ENCODE data around the gene KLF16. TPM values are rescaled to one million over a fixed set of nuclear protein-coding genes. Genes with fewer than 3 reads are reported as not detected.

KLF16 gene
- total RNA-seq, 1 donor = 7.3 TPM

DNA sequence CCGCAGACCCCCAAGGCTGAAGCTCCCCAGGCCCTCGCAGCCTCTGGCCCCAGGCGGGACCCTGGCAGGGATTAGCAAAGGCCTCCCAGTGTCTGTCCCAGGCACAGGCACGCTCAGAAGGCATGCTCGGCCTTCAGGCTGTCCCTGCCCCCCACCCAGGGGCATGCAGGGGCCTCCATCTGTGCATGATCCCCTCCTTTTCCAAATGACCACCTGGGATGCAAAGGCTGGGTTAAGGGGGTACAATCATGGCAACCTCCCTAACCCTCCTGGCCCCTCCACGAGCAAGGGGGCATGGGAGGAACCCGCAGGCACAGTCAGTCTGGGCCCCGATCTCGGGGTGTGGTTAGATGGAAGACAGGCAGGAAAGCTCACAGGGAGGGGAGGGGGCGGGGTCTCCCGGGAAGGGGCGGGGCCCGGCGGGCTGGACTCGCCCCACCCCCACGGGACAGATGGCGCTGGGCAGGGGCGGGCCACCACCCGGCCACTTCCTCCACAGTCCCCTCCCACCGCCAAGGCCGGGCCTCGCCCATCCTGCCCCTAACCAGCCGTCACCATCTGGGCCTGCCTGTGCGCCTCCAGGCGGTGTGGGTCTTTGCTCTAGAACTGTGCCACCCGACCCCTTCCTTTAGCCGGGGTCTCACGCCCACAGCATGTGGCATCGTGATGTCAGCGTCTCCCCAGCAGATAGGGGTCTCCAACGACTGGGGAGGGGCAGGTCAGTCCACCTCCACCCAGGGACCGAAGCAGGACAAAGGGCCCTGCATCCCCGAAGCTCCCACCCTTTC, 8.1 kb downstream of the KLF16 start:
- H3K4me3 ChIP-seq (ENCODE audit: low read depth, low read length) = peak overlapping the region; percentile 60
- peak; percentile 85 for DNase-seq (ENCODE audit: low read depth)
- TF ChIP-seq, protein P1, sequence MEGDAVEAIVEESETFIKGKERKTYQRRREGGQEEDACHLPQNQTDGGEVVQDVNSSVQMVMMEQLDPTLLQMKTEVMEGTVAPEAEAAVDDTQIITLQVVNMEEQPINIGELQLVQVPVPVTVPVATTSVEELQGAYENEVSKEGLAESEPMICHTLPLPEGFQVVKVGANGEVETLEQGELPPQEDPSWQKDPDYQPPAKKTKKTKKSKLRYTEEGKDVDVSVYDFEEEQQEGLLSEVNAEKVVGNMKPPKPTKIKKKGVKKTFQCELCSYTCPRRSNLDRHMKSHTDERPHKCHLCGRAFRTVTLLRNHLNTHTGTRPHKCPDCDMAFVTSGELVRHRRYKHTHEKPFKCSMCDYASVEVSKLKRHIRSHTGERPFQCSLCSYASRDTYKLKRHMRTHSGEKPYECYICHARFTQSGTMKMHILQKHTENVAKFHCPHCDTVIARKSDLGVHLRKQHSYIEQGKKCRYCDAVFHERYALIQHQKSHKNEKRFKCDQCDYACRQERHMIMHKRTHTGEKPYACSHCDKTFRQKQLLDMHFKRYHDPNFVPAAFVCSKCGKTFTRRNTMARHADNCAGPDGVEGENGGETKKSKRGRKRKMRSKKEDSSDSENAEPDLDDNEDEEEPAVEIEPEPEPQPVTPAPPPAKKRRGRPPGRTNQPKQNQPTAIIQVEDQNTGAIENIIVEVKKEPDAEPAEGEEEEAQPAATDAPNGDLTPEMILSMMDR (IDR thresholded peaks at IDR 0.05; ENCODE audit: insufficient read depth, low read length) = no peak

DNA sequence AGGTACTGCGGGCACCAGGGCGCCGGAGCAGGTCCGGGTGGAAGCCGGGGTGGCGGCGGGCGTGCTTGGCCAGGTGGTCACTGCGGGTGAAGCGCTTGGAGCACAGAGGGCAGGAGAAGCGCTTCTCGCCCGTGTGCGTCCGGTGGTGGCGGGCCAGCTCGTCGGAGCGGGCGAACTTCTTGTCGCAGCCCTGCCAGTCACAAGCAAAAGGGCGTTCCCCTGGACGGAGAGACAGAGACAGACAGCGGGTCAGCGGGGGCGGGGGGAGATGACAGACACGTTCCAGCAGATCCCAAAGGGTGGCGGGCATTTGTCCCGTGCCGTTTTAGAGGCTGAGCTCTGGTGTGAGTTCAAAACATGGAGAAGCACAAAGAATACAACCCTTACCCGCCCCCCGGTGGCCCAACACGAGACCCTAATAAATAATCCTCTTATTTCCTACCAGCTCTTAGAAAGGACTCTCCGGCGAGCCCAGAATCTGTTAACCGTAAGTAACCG, 8.8 kb downstream of the KLF16 start:
- TF ChIP-seq, protein P1 (IDR thresholded peaks at IDR 0.05; ENCODE audit: insufficient read depth, low read length) = no peak
- DNase-seq (ENCODE audit: low read depth) = no peak
- peak overlapping the region; percentile 48 for H3K4me3 ChIP-seq (ENCODE audit: low read depth, low read length)

DNA sequence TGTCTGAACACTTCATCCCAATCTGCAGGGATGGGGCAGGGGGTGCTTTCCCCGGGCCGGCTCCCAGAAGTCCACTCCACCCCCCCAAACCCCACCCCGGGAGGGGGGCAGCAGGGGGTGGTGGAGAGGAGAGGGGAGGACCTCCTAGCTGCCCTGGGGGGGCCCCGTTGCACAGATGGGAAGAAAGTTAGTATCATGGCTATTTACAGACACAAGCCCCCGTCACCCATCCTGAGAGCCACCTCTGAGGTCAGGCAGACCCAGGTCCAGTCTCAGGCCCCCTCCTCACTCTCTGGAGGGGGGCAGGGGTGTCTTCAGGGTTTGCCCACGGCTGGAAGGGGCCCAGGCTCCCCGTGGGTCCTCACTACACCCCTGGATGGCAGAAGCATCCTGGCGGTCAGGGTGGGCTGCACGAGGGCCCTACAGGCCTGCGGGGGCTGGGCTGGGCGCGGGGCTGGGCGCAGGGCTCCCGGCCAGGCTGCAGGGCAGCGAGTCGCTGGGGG, 9.3 kb downstream of the KLF16 start:
- H3K4me3 ChIP-seq (ENCODE audit: low read depth, low read length) = no peak overlapping the region
- no peak for DNase-seq (ENCODE audit: low read depth)
- TF ChIP-seq, protein P1 (IDR thresholded peaks at IDR 0.05; ENCODE audit: insufficient read depth, low read length) = no peak

DNA sequence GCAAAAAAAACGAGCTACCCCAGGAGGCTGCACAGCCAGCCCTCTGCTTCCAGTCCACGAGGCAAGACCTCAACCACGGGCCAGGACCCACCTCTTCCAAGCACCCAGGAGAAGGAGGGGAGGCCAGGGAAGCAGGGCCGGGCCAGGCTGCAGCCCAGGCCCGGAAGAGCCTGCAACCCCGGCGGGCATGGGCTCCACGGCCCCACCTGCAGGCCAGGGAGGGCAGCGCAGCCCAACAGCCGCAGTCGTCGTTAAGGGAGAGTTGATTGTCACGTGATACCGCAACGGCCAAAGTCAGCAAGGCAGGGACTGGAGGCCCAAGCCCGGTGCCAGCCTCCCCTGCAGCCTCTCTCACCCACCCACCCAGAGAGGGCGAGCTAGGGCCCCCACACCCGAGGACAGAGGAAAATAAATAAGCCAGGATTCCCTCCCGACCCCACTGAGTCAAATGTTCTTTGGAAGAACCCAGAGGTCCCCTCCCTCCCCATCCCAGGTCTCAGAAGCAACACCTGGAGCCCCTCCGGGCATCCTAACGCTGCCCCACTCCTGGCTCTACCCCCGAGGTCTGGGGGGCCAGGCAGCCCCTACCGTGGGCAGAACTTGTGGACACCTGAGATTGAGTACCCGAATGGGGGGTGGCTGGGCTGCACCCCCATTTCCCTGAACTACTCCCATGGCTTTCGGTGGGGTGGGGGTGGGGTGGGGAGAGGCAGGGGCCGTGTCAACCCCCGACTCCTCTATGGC, 9.9 kb downstream of the KLF16 start:
- TF ChIP-seq, protein P1 (IDR thresholded peaks at IDR 0.05; ENCODE audit: insufficient read depth, low read length) = peak; percentile 96
- H3K4me3 ChIP-seq (ENCODE audit: low read depth, low read length) = no peak overlapping the region
- peak; percentile 74 for DNase-seq (ENCODE audit: low read depth)

DNA sequence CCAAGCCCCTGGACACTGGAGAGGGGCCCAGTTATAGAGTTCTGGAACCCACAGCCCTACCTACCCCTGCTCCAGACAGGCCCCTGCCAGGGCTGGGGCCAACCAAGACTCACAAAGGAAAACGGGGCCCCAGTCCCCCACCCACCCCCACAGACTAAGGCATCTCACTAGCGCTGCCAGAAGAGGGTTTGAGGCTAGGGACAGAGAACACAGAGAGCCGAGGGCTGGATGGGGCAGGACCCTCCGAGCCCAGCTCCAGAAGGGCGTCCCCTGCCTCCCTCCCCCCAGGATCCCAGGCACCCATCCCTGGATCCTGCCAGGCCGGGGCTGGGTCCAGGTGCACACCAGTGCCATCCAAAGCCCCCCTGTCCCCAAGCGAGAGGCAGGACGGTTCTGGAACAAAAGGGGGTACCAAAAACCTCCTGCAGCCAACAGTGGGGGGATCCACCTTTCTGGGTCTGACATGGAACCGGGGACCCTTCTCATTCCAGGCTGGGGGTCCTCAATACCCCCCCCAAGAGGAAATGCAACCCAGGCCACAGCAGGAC, 10.7 kb downstream of the KLF16 start:
- no peak overlapping the region for H3K4me3 ChIP-seq (ENCODE audit: low read depth, low read length)
- DNase-seq (ENCODE audit: low read depth) = no peak
- TF ChIP-seq, protein P1 (IDR thresholded peaks at IDR 0.05; ENCODE audit: insufficient read depth, low read length) = no peak

DNA sequence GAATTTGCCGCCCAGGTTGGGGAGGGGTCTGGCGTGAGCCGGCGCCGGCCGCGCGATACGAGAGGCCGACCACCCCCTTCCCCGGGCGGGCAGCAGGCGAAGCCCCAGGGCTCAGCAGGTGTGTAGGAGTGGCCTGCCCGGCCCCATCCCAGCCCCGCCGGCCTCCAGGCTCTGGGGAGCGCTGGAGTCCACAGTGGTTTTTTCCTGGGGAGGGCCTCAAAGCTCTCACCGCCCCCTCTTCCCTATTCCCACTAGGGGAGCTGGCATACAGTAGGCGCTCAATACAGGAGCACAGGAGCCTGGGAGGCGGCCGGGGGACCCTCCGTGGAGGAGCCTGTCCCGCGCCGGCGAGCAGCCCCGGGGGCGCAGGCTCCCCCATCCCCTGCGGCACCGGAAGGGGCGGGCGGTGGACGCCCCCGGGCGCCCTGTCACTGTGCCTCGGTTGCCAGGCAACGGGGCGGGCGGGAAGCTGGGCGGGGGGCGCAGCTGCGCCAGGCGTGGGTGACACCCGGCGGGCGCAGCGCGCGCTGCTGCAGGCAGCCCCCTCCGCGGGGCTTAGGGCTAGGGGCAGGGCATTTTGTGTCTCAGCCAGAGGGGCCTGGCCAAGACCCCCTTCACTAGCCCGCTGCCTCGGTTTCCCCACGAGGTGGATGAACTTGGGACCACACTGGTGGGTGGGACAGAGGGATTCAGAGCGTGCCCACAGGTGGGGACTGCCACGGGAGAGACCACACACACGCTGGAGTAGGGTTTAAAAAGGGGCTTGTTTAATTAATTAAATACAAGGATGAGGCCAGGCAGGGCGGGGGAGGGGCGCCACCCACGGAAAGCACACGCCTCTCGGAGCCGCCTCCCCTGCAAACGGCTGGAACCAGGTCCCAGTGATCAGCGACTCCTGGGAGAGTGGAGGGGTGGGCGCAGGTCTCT, 11.5 kb downstream of the KLF16 start:
- H3K4me3 ChIP-seq (ENCODE audit: low read depth, low read length) = no peak overlapping the region
- TF ChIP-seq, protein P1 (IDR thresholded peaks at IDR 0.05; ENCODE audit: insufficient read depth, low read length) = no peak
- DNase-seq (ENCODE audit: low read depth) = no peak
